ENCODE results near the gene BYSL.

- TF ChIP-seq CTCF (IDR thresholded peaks at IDR 0.05; ENCODE audit: insufficient read depth, low read length, poor library complexity, severe bottlenecking) (no peak), EZH2phosphoT487 (conservative IDR thresholded peaks at IDR 0.05; ENCODE audit: low read length) (no peak)
Measured at GRCh38 chr6:41965429-41966213, 44.3 kb downstream of the BYSL start.
